Measurements from ENCODE around the gene RPL12. TPM values are rescaled to one million over a fixed set of nuclear protein-coding genes. Genes with fewer than 3 reads are reported as not detected.

Gene RPL12
- total RNA-seq, 1 donor, result 1,103 TPM

- no peak overlapping the region for H2AFZ ChIP-seq (ENCODE audit: low read length)
- H3K4me2 ChIP-seq (ENCODE audit: insufficient read depth, low read length), result no peak overlapping the region
- peaks cover 7% of the 10 kb centered on the region for H3K79me2 ChIP-seq (ENCODE audit: insufficient read depth, low read length)
- no peaks in the 10 kb centered on the region for H3K9me3 ChIP-seq (ENCODE audit: low read depth, low read length)
- TF ChIP-seq CTCF (IDR thresholded peaks at IDR 0.05; ENCODE audit: extremely low read depth, low read depth, low read length), result no peak
- peaks cover 12% of the 10 kb centered on the region for H4K20me1 ChIP-seq (ENCODE audit: insufficient read depth, low read length)
- H3K4me1 ChIP-seq (ENCODE audit: insufficient read depth, low read length), result peaks cover 7% of the 10 kb centered on the region
- no peaks in the 10 kb centered on the region for H3K36me3 ChIP-seq (ENCODE audit: insufficient read depth, low read length)
- H3K27me3 ChIP-seq (ENCODE audit: insufficient read depth, low read length), result no peaks in the 10 kb centered on the region
- no peak for DNase-seq (ENCODE audit: insufficient read length, low spot score, missing footprints)
- no peak overlapping the region for H3K27ac ChIP-seq (ENCODE audit: low read depth, low read length)
- no peak overlapping the region for H3K4me3 ChIP-seq (ENCODE audit: insufficient read depth, low read length)
Observed at GRCh38 chr9:127399736-127400269, 51.4 kb downstream of the RPL12 start.

GRCh38 chr9:127398715-127399400, 52.3 kb downstream of the RPL12 start:
- TF ChIP-seq CTCF (IDR thresholded peaks at IDR 0.05; ENCODE audit: extremely low read depth, low read depth, low read length), result no peak
- Histone ChIP-seq H3K9me3 (ENCODE audit: low read depth, low read length) (no peaks in the 10 kb centered on the region), H4K20me1 (ENCODE audit: insufficient read depth, low read length) (peaks cover 12% of the 10 kb centered on the region), H3K27me3 (ENCODE audit: insufficient read depth, low read length) (no peaks in the 10 kb centered on the region), H3K79me2 (ENCODE audit: insufficient read depth, low read length) (peaks cover 7% of the 10 kb centered on the region), H3K36me3 (ENCODE audit: insufficient read depth, low read length) (no peaks in the 10 kb centered on the region), H3K4me2 (ENCODE audit: insufficient read depth, low read length) (no peak overlapping the region), H2AFZ (ENCODE audit: low read length) (no peak overlapping the region), H3K4me1 (ENCODE audit: insufficient read depth, low read length) (peaks cover 7% of the 10 kb centered on the region), H3K27ac (ENCODE audit: low read depth, low read length) (no peak overlapping the region), H3K4me3 (ENCODE audit: insufficient read depth, low read length) (no peak overlapping the region)
- DNase-seq (ENCODE audit: insufficient read length, low spot score, missing footprints), result peak; percentile 46

- Histone ChIP-seq H3K4me1 (ENCODE audit: insufficient read depth, low read length) (peaks cover 7% of the 10 kb centered on the region), H3K9me3 (ENCODE audit: low read depth, low read length) (no peaks in the 10 kb centered on the region), H3K27ac (ENCODE audit: low read depth, low read length) (no peak overlapping the region), H4K20me1 (ENCODE audit: insufficient read depth, low read length) (peaks cover 12% of the 10 kb centered on the region), H2AFZ (ENCODE audit: low read length) (peak overlapping the region; percentile 76), H3K4me3 (ENCODE audit: insufficient read depth, low read length) (peak overlapping the region; percentile 77), H3K79me2 (ENCODE audit: insufficient read depth, low read length) (peaks cover 7% of the 10 kb centered on the region), H3K4me2 (ENCODE audit: insufficient read depth, low read length) (peak overlapping the region; percentile 84), H3K36me3 (ENCODE audit: insufficient read depth, low read length) (no peaks in the 10 kb centered on the region), H3K27me3 (ENCODE audit: insufficient read depth, low read length) (no peaks in the 10 kb centered on the region)
- no peak for DNase-seq (ENCODE audit: insufficient read length, low spot score, missing footprints)
- TF ChIP-seq CTCF (IDR thresholded peaks at IDR 0.05; ENCODE audit: extremely low read depth, low read depth, low read length), result no peak
Observed at GRCh38 chr9:127398275-127398647, 52.9 kb downstream of the RPL12 start.

Small RNA genes lying within 50 kb of the gene (small RNA-seq; reads per million reads assigned to genes)
- not detected for gene RF00019
- 475 reads per million, percentile 98 among the genes with 10 or more reads in this experiment for gene SNORA65

Other genes with a start within 250 kb of the RPL12 start
- 2.4 and 5.8 TPM in 2 replicates for gene GARNL3, start 186.6 kb downstream of the RPL12 start, total RNA-seq
- gene SLC2A8, start 54.2 kb downstream of the RPL12 start, total RNA-seq, result 5.4 and 6.8 TPM in 2 replicates
- 11.9 and 13.3 TPM in 2 replicates for gene ZNF79, start 27.0 kb downstream of the RPL12 start, total RNA-seq
- 12.3 and 13.0 TPM in 2 replicates for gene LRSAM1, start 104 bp upstream of the RPL12 start, total RNA-seq
- gene STXBP1, start 160.9 kb upstream of the RPL12 start, total RNA-seq, result 19.9 and 23.0 TPM in 2 replicates

Data from osteoblast (primary cell).